HTR-8/SVneo (cell line): ENCODE measurements around the gene MAEL.

Experiments used
- DNase-seq: peaks from one replicate; pipeline ENCODE4 v3.0.0; 2011; ENCODE audit warnings: low spot score, mixed read lengths; ENCODE audit not compliant: insufficient read length
- FAIRE-seq: peaks from 2 replicates; lab custom pipeline; 2011; peaks lifted over from hg19 to GRCh38; lab: Jason Lieb, UNC

The MAEL gene

GRCh38 chr1:167052389-167052788 lies 63.3 kb downstream of the MAEL start:
- DNase-seq (no peak), FAIRE-seq (no peak)

- DNase-seq = no peak
- no peak for FAIRE-seq
These were observed 65.5 kb downstream of the MAEL start for GRCh38 chr1:167054531-167054930.

- FAIRE-seq = no peak
- no peak for DNase-seq
These were observed 66.0 kb downstream of the MAEL start for GRCh38 chr1:167054946-167055630.

DNA sequence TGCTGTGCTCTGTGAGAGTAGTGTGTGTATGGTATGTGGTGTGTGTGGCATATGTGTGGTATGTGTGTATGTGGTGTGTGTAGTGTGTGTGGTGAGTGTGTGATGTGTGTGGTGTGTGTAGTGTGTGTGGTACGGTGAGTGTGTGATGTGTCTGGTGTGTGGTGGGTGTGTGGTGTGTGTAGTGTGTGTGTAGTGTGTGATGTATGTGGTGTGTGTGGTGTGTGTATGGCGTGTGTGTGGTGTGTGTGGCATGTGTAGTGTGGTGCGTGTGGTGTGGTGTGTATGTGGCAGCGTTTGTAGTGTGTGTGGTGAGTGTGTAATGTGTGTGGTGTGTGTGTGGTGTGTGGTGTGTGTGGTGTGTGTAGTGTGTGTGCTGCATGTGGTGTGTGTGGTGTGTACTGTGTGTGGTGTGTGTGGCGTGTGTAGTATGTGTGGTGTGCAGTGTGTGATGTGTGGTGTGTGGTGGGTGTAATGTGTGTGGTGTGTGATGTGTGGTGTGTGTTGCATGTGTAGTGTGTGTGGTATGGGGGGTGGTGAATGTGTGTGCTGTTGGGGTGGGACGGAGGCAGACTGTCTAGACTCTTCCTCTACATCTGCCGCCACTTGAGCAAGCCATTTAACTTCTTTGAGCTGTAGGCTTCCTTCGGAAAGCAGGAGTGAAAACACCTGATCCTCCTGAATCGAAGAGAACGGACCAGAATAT lies 67.6 kb downstream of the MAEL start:
- FAIRE-seq = peak; percentile 98
- no peak for DNase-seq

DNA sequence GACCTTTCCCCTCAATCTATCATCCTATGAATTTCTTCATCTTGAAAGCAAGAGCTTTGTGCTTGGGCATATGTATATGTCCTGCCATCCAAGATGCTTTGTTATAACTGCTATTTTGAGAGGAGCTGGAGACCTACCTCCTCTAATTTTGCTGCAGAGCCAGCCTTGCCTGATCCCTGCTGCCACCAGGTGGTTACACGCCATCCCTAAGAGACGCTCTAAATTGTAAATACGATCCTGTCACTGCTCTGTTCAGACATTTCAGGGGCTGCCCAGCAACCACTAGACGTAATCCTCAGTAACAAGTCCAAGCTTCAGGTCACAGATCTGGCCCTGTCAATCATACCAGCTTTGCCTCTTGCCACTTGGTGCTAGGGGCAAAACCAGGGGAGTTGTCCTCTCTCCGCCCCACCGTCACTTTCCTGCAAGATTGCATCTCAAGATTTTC lies 68.2 kb downstream of the MAEL start:
- DNase-seq (peak; percentile 56), FAIRE-seq (no peak)

DNA sequence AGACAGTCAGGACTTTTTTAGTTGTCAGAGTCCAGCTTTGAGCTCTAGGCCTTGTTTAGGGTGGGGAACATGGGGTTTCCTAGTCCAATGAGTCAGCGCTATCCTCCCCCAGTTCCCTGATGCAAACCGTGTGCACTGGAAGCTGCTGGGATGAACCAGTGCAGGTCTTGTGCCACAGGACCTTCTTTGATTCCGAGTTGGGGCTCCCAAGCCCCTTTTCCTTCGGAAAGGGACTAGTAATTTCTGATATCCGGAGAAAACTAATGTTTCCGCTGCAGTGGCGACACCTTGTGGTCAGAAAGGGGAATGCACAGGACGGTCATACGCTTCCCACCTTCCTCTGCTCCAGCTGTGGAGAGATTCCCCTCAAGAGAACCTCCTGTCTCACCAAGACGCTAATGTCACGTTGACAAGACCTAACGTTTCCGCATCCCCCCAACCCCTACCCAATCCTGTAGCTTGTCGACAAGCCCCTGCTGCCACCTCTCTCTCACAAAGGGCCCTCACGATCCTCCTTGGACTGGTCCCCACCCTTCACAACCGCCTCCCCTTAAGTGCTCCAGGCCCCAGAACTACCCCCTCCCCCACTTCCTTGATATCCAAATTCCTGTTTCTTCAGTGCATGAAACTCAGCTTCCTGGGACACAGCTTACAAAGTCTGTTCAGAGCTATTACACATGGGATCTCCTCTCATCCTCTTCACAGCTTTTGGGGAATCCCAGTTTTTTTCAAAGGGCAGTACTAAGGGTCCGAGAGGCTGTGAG lies 70.1 kb downstream of the MAEL start:
- FAIRE-seq (no peak), DNase-seq (peak; percentile 68)

DNA sequence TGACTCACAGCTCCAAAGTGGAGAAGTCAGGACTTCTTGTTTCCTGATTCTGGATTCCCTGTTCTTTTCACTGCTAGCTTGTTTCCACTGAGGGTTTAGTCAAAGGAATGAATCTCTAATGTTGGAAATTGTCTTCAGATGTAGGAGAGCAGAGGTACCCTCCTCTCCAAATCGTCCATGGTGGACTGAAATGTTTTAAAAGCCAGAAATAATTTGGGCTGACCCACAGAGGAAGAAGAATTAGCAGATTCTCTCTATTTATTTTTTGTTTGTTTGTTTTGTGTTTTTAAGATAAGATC lies 70.7 kb downstream of the MAEL start:
- DNase-seq = no peak

GRCh38 chr1:167060141-167061072 lies 71.3 kb downstream of the MAEL start:
- peak; percentile 27 for DNase-seq
- no peak for FAIRE-seq

More for the DNA sequence above, 70.7 kb downstream of the MAEL start:
- no peak for FAIRE-seq

DNA sequence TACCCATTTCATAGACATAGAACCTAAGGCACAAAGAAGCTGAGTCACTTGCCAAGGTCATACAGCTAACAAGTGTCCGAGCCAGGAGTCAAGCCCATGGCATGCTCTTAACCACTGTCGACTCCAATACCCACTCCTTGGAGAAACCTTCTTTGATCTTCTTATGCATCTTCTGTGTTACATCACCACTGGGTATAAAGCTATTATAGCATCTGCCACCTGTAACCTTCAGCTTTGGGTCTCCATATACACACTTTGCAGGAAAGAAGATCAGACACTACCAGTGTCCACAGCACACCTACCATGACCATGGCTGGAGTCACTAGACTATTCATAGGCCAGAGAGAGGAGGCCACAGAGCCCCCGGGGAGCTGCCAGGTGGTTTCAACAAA lies 72.0 kb downstream of the MAEL start:
- DNase-seq (no peak), FAIRE-seq (no peak)

DNA sequence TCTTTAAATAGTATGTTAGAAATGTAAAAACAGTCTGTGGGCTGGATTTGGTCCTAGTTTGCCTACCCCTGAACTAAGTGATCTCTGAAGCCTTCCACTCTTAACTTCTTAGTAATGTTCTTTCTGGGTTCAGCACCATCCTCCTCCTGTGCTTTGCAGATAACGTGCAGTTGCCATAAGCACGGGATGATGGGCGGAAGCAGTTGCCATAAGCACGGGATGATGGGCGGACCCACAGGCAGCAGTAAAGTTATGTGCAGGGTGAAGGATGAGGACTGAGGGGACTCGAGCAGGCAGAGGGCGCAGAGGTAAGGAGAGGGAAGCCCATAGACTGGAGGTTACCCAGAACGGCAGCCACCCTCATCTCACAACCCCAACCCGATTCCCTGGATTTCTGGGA lies 75.5 kb downstream of the MAEL start:
- FAIRE-seq = no peak
- no peak for DNase-seq

- DNase-seq (no peak), FAIRE-seq (no peak)
These were observed 76.4 kb downstream of the MAEL start for GRCh38 chr1:167065471-167065870.

DNA sequence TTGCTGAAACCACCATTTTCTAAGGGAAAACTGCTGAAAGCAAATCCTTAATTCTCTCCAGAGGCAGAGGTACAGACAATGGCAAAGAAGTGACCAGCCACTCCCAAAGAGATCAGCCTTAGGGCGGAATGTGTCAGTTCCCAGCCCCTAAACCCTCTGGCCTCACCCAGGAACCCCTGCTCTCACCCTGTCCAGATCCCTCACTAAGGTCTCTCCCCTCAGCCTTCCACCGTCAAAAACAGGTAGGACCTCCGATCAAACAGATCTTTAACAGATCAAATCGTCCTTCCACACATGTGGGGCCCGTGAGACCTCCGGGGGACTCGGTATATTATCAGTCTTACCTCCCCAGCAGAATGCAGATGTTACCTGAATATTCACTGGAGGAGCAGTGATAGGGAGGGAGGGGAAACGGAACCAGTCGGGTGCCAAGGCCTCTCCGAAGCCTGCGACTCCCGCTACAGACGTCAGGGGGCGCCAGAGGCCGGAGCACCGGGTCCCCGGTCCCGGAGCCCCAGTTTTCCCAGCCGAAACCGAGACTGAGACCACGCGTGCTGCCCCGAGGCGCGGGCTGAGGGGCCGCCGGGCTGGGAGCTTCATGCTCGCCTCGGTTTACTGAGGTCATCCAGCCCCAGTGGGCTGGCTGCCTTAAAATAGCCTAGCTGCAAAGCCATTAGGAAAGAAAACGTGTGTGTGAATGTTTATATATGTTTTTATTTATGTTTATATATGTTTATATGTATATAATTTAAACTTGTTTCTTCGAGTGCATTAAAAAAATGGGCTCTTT lies 77.4 kb downstream of the MAEL start:
- FAIRE-seq (no peak), DNase-seq (peak; percentile 85)

- FAIRE-seq (no peak), DNase-seq (no peak)
These were observed 78.8 kb downstream of the MAEL start for GRCh38 chr1:167067904-167068303.

- FAIRE-seq (peak; percentile 33), DNase-seq (no peak)
These were observed 79.7 kb downstream of the MAEL start for GRCh38 chr1:167068761-167069160.

DNA sequence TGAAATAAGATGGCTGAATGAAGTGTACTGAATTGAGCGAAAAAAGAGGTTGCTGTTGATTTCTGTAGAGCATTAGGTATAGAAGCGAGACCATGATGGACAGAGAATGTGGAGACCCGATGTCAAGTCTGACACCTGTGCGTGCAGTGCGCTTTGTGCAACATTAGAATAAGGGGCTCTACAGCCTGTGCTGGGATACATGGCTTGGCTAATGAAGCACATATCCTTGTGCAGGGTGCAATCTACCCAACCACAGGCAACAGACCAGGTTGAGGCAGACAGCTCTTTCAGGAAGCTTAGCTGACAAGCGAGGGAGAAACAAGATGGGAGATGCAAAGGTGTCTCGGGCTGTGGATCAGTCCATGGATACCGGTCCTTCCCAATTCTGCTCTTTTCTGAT lies 82.2 kb downstream of the MAEL start:
- no peak for DNase-seq
- FAIRE-seq = no peak
